Left lung (tissue), 10 donors: ENCODE data around the gene BCL2L1. TPM values are rescaled to one million over a fixed set of nuclear protein-coding genes. Genes with fewer than 3 reads are reported as not detected.

Experiments used
- ATAC-seq: fragments of 200-7000 bp; cut with Tn5 transposase; one replicate; pipeline ENCODE4 v1.9.1; 2020; ENCODE audit warnings: moderate library complexity
- DNase-seq, 4 donors: peaks; one replicate each; pipeline ENCODE4 v3.0.0-alpha.2; 2013 to 2020
- H3K27ac ChIP-seq, 2 donors: fragments of 200-600 bp; sonication (generic) in 1 of 2; one replicate each; pipeline versions ENCODE4 v1.5.0 to v1.8.0; 2020 to 2021
- H3K27me3 ChIP-seq, 2 donors: fragments of 200-600 bp; sonication (generic) in 1 of 2; one replicate each; pipeline versions ENCODE4 v1.5.0 to v1.8.0; 2020 to 2021
- H3K36me3 ChIP-seq, 2 donors: fragments of 200-600 bp; sonication (generic) in 1 of 2; one replicate each; pipeline versions ENCODE4 v1.5.0 to v1.8.0; 2020 to 2021
- H3K4me1 ChIP-seq, 2 donors: fragments of 200-600 bp; one replicate each; pipeline ENCODE4 v1.8.0; 2021
- H3K4me3 ChIP-seq, 2 donors: fragments of 200-600 bp; sonication (generic) in 1 of 2; one replicate each; pipeline versions ENCODE4 v1.5.0 to v1.8.0; 2020 to 2021; ENCODE audit warnings: mild to moderate bottlenecking in 1 of 2
- H3K9me3 ChIP-seq, 2 donors: fragments of 200-600 bp; sonication (generic) in 1 of 2; one replicate each; pipeline versions ENCODE4 v1.5.0 to v1.8.0; 2020 to 2021
- CTCF ChIP-seq, 2 donors: fragments of 200-600 bp; sonication (generic) in 1 of 2; IDR thresholded peaks; one replicate each; pipeline versions ENCODE4 v1.5.0 to v1.8.0; 2021; ENCODE audit warnings: antibody characterized with exemption in 2 of 2
- intact Hi-C, 2 donors: fragments of 100-400 bp; cut with DNase I; formaldehyde crosslinking; loops; one replicate each; pipeline versions ENCODE4 v1.11.2 to v1.14.2; 2022
- polyA plus RNA-seq, 6 donors: library from polyadenylated mRNA; unstranded; fragments of 120-200 nt; gene quantifications; one replicate each; pipeline ENCODE4 v1.2.1, GENCODE V29; 2013; ENCODE audit not compliant: insufficient read length in 6 of 6
- total RNA-seq, 2 donors: library from RNA; stranded (reverse); fragmentation: NEBNext Ultra II Directional; extraction: Animal tissue kit (Norgen Biotek cat#: 25700); gene quantifications; one replicate each; pipeline ENCODE4 v1.2.1, GENCODE V29; 2021
- donor health status: DM: no; HTN: yes; CAD: no.
- donor health status: DM: no; HTN: no; CAD: no.

The BCL2L1 gene
- total and polyA plus RNA-seq, 8 donors = 43.3 to 181 (median 56.7) TPM

- ATAC-seq = no peak
- no peaks in the 10 kb centered on the region for H3K36me3 ChIP-seq
- H3K4me1 ChIP-seq = peaks cover 6 to 23% of the 10 kb centered on the region in 2 donors
- no peak for DNase-seq
- no peak for TF ChIP-seq CTCF (IDR thresholded peaks at IDR 0.05)
- H3K27ac ChIP-seq = peak overlapping the region in 1 of 2 donors; percentile 65
- H3K4me3 ChIP-seq = no peak overlapping the region
- H3K27me3 ChIP-seq = no peaks in the 10 kb centered on the region
- H3K9me3 ChIP-seq = no peaks in the 10 kb centered on the region
- intact Hi-C loops = loop anchor here in 1 of 2 donors (10.0 kb wide), 1 partner anchor 53 kb away; no protein-coding TSS in a partner anchor
These were observed 105.1 kb downstream of the BCL2L1 start for GRCh38 chr20:31617432-31618104.

- peaks cover 13 to 40% of the 10 kb centered on the region in 2 donors for H3K4me1 ChIP-seq
- DNase-seq = no peak
- intact Hi-C loops = loop anchor here in 1 of 2 donors (10.0 kb wide), 1 partner anchor 51 kb away; no protein-coding TSS in a partner anchor
These were observed 107.3 kb downstream of the BCL2L1 start for GRCh38 chr20:31615416-31615815.

More at GRCh38 chr20:31615416-31615815, 107.3 kb downstream of the BCL2L1 start:
- Histone ChIP-seq H3K27ac (no peak overlapping the region), H3K4me3 (no peak overlapping the region), H3K36me3 (no peaks in the 10 kb centered on the region), H3K27me3 (no peaks in the 10 kb centered on the region), H3K9me3 (no peaks in the 10 kb centered on the region)
- ATAC-seq = no peak
- no peak for TF ChIP-seq CTCF (IDR thresholded peaks at IDR 0.05)

Other genes with a start within 250 kb of the BCL2L1 start
- gene DEFB124, start 247.7 kb downstream of the BCL2L1 start, total RNA-seq = not detected
- gene DEFB124, start 247.7 kb downstream of the BCL2L1 start, polyA plus RNA-seq = 1 to 10 TPM in 3 of 6 donors, under 1 TPM in 3; 0.31 to 1.5 (median 0.97) TPM
- gene REM1, start 247.6 kb downstream of the BCL2L1 start, total RNA-seq = 1 to 10 TPM; 2.0 to 2.3 TPM
- 1 to 10 TPM; 5.2 to 9.9 (median 8.2) TPM for gene REM1, start 247.6 kb downstream of the BCL2L1 start, polyA plus RNA-seq
- 100 to 1,000 TPM; 185 to 282 TPM for gene HM13, start 208.4 kb downstream of the BCL2L1 start, total RNA-seq
- 100 to 1,000 TPM in 5 of 6 donors, 10 to 100 TPM in 1; 98.9 to 136 (median 108) TPM for gene HM13, start 208.4 kb downstream of the BCL2L1 start, polyA plus RNA-seq
- 100 to 1,000 TPM; 185 to 297 TPM for gene ID1, start 117.6 kb downstream of the BCL2L1 start, total RNA-seq
- gene ID1, start 117.6 kb downstream of the BCL2L1 start, polyA plus RNA-seq = 100 to 1,000 TPM in 5 of 6 donors, 10 to 100 TPM in 1; 65.4 to 194 (median 120) TPM
- gene COX4I2, start 85.0 kb downstream of the BCL2L1 start, total RNA-seq = 10 to 100 TPM; 13.5 to 15.7 TPM
- gene COX4I2, start 85.0 kb downstream of the BCL2L1 start, polyA plus RNA-seq = 10 to 100 TPM; 18.6 to 33.8 (median 25.2) TPM
- 10 to 100 TPM in 1 of 2 donors, 1 to 10 TPM in 1; 5.1 to 16.5 TPM for gene TPX2, start 16.4 kb upstream of the BCL2L1 start, total RNA-seq
- gene TPX2, start 16.4 kb upstream of the BCL2L1 start, polyA plus RNA-seq = 10 to 100 TPM; 35.3 to 89.9 (median 47.8) TPM
- not detected for gene MYLK2, start 96.5 kb upstream of the BCL2L1 start, total RNA-seq
- gene MYLK2, start 96.5 kb upstream of the BCL2L1 start, polyA plus RNA-seq = 1 to 10 TPM in 3 of 6 donors, under 1 TPM in 3; 0.53 to 1.9 (median 1.0) TPM
- gene FOXS1, start 122.7 kb upstream of the BCL2L1 start, total RNA-seq = 1 to 10 TPM; 2.5 to 2.9 TPM
- gene FOXS1, start 122.7 kb upstream of the BCL2L1 start, polyA plus RNA-seq = 1 to 10 TPM; 4.8 to 8.2 (median 6.2) TPM
- gene DUSP15, start 147.7 kb upstream of the BCL2L1 start, total RNA-seq = 1 to 10 TPM in 1 of 2 donors, under 1 TPM in 1; 0.82 to 1.1 TPM
- gene DUSP15, start 147.7 kb upstream of the BCL2L1 start, polyA plus RNA-seq = 10 to 100 TPM in 4 of 6 donors, 1 to 10 TPM in 2; 8.5 to 13.1 (median 10.3) TPM
- 1 to 10 TPM in 1 of 2 donors, under 1 TPM in 1; 0.20 to 1.3 TPM for gene TTLL9, start 147.8 kb upstream of the BCL2L1 start, total RNA-seq
- gene TTLL9, start 147.8 kb upstream of the BCL2L1 start, polyA plus RNA-seq = 1 to 10 TPM; 2.0 to 6.2 (median 3.6) TPM
- 10 to 100 TPM in 1 of 2 donors, 1 to 10 TPM in 1; 9.1 to 10.5 TPM for gene PDRG1, start 229.2 kb upstream of the BCL2L1 start, total RNA-seq
- gene PDRG1, start 229.2 kb upstream of the BCL2L1 start, polyA plus RNA-seq = 10 to 100 TPM; 15.2 to 19.1 (median 17.0) TPM
- under 1 TPM in 1 of 2 donors, not detected in 1; 0.05 TPM for gene XKR7, start 245.3 kb upstream of the BCL2L1 start, total RNA-seq
- under 1 TPM; 0.06 to 0.19 (median 0.08) TPM for gene XKR7, start 245.3 kb upstream of the BCL2L1 start, polyA plus RNA-seq